NCI-H146 (cell line): ENCODE data around the gene NUFIP2.
"Not testable (repeated sequence)": the region's sequence is repeated elsewhere in the genome, so short reads cannot be mapped to it uniquely, and the experiment has no call there.

ENCODE experiments used
- DNase-seq: peaks from one replicate; lab custom pipeline; 2025; lab: John Stamatoyannopoulos, UW

The NUFIP2 gene

GRCh38 chr17:29237476-29238132, 56.3 kb downstream of the NUFIP2 start:
- no peak for DNase-seq

- no peak for DNase-seq
Measured at GRCh38 chr17:29235904-29236303, 58.0 kb downstream of the NUFIP2 start.

- not testable (repeated sequence) for DNase-seq
Measured at GRCh38 chr17:29234972-29235371, 59.0 kb downstream of the NUFIP2 start.

GRCh38 chr17:29233301-29233700, 60.6 kb downstream of the NUFIP2 start:
- DNase-seq: no peak

GRCh38 chr17:29225396-29225795, 68.6 kb downstream of the NUFIP2 start:
- no peak for DNase-seq

- DNase-seq: not testable (repeated sequence)
Measured at GRCh38 chr17:29221338-29221737, 72.6 kb downstream of the NUFIP2 start.

GRCh38 chr17:29219378-29220047, 74.4 kb downstream of the NUFIP2 start:
- peak; percentile 70 for DNase-seq

GRCh38 chr17:29216856-29217255, 77.1 kb downstream of the NUFIP2 start:
- no peak for DNase-seq

- no peak for DNase-seq
Measured at GRCh38 chr17:29216181-29216580, 77.8 kb downstream of the NUFIP2 start.

- DNase-seq: no peak
Measured at GRCh38 chr17:29215717-29216116, 78.2 kb downstream of the NUFIP2 start.

- no peak for DNase-seq
Measured at GRCh38 chr17:29215174-29215573, 78.8 kb downstream of the NUFIP2 start.

- no peak for DNase-seq
Measured at GRCh38 chr17:29214215-29215146, 79.5 kb downstream of the NUFIP2 start.

- DNase-seq: no peak
Measured at GRCh38 chr17:29212681-29213121, 81.2 kb downstream of the NUFIP2 start.

GRCh38 chr17:29212094-29212631, 81.8 kb downstream of the NUFIP2 start:
- DNase-seq: no peak

GRCh38 chr17:29210879-29211278, 83.1 kb downstream of the NUFIP2 start:
- DNase-seq: no peak

GRCh38 chr17:29209073-29209472, 84.9 kb downstream of the NUFIP2 start:
- DNase-seq: no peak

- no peak for DNase-seq
Measured at GRCh38 chr17:29207975-29208374, 86.0 kb downstream of the NUFIP2 start.
